NB4 (cell line): ENCODE results near the gene NPHP3.

Experiments used
- DNase-seq: peaks from one replicate; pipeline ENCODE4 v3.0.0; 2010; ENCODE audit warnings: low read depth
- H3K4me3 ChIP-seq: one replicate; pipeline ENCODE4 v1.5.1; 2011; ENCODE audit warnings: mild to moderate bottlenecking, low read depth, low read length, moderate library complexity
- MYC ChIP-seq: IDR thresholded peaks from 2 replicates; pipeline ENCODE4 v1.6.1; 2011; ENCODE audit warnings: low read depth, low read length
- POLR2A ChIP-seq: IDR thresholded peaks from 2 replicates; pipeline ENCODE4 v1.6.1; 2011; ENCODE audit warnings: mild to moderate bottlenecking; ENCODE audit not compliant: insufficient read length; ENCODE audit errors: extremely low read depth
- TF ChIP-seq, protein P1 (sequence below): IDR thresholded peaks from one replicate; pipeline ENCODE4 v1.5.1; 2012; ENCODE audit warnings: low read depth, low read length
- TF ChIP-seq, protein P2 (sequence below): IDR thresholded peaks from 2 replicates; pipeline ENCODE4 v1.6.1; 2011; ENCODE audit warnings: low read depth, low read length

The NPHP3 gene

DNA sequence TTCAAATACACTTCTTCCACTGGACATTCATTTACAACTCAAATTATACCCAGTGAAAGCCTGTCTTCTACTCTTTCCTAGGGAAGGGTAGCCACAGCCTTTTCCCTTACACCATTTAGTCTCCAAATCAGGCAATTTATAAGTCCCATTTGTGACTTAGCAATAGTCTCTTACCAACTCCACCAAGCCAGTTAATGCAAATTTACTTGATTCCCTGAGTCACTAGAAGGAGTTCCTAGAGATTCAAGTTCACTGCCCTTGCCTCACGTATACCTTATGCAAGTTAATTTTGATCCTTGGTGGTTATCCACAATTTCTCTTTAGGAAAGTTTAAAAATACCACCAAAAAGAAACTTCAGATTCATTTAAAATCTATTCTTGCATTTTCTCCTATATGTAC, 16.1 kb upstream of the NPHP3 start:
- DNase-seq, result no peak
- TF ChIP-seq, protein P1, sequence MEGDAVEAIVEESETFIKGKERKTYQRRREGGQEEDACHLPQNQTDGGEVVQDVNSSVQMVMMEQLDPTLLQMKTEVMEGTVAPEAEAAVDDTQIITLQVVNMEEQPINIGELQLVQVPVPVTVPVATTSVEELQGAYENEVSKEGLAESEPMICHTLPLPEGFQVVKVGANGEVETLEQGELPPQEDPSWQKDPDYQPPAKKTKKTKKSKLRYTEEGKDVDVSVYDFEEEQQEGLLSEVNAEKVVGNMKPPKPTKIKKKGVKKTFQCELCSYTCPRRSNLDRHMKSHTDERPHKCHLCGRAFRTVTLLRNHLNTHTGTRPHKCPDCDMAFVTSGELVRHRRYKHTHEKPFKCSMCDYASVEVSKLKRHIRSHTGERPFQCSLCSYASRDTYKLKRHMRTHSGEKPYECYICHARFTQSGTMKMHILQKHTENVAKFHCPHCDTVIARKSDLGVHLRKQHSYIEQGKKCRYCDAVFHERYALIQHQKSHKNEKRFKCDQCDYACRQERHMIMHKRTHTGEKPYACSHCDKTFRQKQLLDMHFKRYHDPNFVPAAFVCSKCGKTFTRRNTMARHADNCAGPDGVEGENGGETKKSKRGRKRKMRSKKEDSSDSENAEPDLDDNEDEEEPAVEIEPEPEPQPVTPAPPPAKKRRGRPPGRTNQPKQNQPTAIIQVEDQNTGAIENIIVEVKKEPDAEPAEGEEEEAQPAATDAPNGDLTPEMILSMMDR, result no peak
- TF ChIP-seq, protein P2, sequence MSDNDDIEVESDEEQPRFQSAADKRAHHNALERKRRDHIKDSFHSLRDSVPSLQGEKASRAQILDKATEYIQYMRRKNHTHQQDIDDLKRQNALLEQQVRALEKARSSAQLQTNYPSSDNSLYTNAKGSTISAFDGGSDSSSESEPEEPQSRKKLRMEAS, result no peak
- TF ChIP-seq MYC (no peak), POLR2A (no peak)
- no peak overlapping the region for H3K4me3 ChIP-seq

DNA sequence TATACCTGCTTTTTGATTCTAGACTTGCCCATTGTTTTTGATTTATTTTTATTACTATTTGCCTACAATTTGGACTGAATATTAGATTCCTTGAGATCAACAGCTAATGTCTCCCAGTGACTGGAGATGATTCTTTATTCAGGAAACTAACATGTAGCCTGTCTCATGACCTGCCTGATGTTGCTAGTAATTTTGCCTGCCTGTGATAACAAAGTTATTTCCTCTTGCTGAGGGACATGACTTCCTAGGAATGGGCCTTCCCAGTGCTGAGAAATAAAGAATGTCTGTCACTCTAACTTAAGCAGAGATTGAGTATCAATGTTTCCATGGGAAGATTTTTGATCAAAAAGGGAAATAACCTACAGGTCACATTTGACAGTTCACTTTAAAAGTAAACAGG, 13.4 kb upstream of the NPHP3 start:
- H3K4me3 ChIP-seq, result no peak overlapping the region
- no peak for TF ChIP-seq POLR2A
- TF ChIP-seq, protein P2, result no peak
- TF ChIP-seq, protein P1, result no peak
- no peak for TF ChIP-seq MYC
- DNase-seq, result no peak

DNA sequence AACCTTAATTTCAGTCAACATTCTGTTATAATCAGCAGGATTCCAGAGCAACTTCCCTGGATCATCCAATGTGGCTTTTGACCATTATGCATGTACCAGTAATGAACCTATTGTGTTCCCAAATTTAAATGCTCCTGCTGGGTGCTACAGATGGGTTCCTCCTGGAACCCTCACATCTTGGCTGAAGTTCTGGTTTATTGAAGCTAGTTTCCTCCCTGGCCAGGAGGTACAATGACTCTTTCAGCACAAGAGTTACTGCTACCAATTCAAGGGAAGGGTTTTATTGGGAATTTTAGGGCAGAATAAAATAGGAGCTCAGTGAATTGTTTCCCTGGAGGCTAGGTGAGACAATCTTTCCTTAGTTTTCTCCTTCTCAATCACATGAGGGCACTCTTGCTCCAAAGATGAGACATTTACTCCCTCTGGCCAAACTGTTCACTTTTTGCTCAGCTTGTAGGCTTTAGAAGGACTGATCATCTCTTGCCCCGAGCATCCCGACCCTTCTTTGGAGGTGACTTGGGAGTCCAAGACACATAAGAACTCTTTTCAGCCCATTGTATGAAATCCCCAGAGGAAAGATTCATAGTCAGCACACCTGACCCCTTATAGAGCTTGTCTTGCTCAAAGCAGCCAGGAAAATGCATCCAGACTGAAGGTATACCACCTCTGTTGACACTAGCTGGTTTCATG, 8.8 kb upstream of the NPHP3 start:
- TF ChIP-seq, protein P2, result no peak
- TF ChIP-seq, protein P1, result peak; percentile 10
- no peak overlapping the region for H3K4me3 ChIP-seq
- DNase-seq, result peak; percentile 49

DNA sequence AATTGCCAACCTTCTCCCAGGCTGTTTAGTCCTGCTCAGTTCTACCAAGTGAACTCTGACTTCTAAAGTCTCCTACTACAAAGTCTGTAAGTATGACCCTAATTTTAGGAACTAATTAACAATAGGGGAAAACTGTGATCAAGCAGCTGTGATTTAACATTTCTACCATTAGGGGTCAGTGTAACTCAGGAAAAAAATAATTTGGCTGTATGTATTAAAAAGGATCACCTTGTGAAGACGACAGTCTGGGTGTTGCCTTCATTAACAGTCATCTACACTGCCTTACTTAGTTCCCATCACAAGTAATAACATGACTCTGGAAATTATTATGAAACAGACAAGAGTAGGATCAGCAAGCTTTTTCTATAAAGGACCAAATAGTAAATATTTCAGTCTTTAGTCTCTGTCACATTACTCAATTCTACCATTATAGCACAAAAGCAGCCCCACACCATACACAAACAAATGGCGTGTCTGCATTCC, 4.2 kb upstream of the NPHP3 start:
- TF ChIP-seq, protein P1, result peak; percentile 35
- TF ChIP-seq POLR2A (no peak), MYC (no peak)
- TF ChIP-seq, protein P2, result no peak
- peak; percentile 64 for DNase-seq
- H3K4me3 ChIP-seq, result no peak overlapping the region

DNA sequence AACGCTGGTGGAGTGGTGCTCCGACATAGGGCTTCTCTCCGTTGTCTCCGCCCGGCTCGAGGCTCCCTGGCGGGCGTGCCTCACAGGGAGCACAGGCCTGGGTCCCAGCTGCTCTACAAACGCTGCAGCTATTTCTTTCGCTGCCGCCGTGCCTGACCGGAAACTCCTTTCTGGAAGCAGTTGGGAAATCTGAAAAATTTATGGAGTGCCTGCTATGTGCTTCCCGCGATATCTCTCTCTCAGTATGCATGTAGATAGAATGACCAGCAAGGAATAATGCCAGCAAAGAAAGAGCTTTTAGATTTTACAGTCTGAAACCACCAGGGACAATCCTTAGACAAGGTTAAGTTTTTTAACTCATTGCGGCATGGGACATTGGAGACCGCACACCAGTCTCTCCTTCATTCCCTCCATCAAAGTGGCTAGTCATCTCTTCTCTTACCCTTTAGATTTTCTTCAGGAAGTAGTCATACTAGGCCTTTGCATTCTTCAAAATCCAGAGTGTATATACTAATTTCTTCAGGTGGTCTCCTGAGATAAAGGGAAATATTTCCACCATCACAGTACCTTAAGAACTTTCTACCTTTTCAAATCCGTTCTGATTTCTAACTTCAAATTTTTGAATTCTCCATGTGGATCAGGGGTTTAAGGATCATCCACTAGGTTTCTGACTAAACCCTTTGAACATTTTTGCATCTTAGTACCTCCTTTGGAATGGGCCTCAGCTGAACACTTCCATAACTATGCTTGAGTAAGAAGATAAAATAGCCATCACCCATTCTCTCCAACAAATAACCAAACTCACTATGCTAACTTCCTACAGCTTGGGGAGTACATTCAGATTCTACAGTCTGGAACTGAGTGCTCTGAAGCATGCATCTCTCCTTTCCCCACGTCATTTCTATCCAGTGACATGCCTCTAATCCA, 1.1 kb upstream of the NPHP3 start:
- no peak for DNase-seq
- H3K4me3 ChIP-seq, result peak overlapping the region; percentile 56
- TF ChIP-seq MYC (no peak), POLR2A (no peak)
- TF ChIP-seq, protein P1, result no peak
- TF ChIP-seq, protein P2, result no peak
